Posterior cingulate gyrus (tissue), 11 donors: ENCODE results near the gene SGSH.

Experiments
- DNase-seq, 10 donors: peaks; one replicate each; pipeline versions ENCODE4 v3.0.0 to v3.0.0-alpha.2; 2020 to 2021; ENCODE audit warnings: mixed read lengths in 3 of 10
- intact Hi-C: fragments of 100-400 bp; cut with DNase I; formaldehyde crosslinking; loops from one replicate; pipeline ENCODE4 v1.15.1; 2023

Gene SGSH

DNA sequence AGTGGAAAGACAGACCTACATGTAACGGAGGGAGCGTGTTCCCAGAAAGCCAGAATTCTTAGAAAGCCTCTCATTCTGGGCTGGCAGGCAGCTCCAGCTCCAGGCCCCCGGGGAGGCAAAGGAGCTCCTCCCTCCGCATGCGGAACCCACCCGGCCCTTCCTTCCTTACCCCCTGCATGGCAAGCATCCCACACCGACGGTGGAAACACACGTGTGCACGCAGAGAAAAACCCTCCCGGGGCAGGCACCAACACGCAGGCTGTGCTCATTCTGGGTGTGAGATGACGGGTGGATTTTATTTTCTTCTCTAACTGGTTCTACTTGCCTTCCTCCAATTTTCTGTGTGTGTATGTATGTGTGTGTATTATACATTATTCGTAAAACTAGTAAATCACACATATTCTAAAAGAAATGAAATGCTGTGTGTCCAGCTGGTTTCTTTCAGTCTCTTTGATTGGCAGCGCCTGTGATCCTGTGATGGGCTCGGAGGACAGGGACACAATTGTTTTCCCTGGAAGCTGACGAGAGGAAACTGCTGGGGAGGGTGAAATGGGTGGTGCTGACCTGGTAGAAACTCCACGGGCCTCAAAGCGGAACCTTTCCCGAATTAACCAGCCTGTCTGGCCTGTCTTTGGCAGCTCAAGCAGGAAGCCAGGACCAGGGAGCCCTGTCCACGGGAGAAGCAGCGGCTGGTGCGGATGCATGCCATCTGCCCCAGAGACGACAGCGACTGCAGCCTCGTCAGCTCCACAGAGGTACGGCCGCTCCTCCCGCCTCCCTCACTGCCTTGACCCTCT, 28.1 kb downstream of the SGSH start:
- intact Hi-C loops: no loop called here
- peak in 5 of 10 donors; percentile 16 to 84 (median 52) for DNase-seq

DNA sequence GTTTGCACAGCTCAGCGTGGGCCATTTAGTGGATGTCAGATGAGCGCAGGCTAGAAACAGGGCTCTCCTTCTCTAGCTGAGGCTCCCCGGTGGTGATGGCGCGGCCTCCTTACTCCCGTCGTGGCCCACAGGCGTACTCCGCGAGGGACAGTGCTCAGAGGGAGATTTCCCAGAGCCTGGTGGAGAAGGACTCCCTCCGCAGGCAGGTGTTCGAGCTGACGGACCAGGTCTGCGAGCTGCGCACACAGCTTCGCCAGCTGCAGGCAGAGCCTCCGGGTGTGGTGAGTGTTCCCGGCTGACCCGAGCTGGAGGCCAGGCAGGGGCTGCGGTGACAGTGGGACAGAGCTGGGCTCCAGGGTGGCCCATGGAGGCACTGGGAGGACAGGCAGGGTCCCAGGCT, 28.9 kb downstream of the SGSH start:
- peak in 1 of 10 donors; percentile 61 for DNase-seq
- intact Hi-C loops: no loop called here

DNA sequence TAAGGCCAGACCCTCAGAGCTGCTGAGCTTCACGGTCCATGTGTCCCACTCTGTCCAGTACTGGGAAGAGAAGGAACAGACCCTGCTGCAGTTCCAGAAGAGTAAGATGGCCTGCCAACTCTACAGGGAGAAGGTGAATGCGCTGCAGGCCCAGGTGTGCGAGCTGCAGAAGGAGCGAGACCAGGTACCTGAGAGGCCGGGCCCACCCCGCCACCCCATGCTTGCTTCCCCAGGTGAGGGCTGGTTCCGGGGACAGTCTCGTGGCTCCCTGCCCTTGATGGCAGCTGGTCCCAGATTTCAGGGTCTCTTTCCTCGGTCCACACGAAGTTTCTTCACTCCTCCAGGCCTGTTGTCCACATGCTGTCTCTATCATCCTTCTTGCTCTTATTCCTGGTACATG, 29.4 kb downstream of the SGSH start:
- intact Hi-C loops: no loop called here
- peak in 1 of 10 donors; percentile 66 for DNase-seq

DNA sequence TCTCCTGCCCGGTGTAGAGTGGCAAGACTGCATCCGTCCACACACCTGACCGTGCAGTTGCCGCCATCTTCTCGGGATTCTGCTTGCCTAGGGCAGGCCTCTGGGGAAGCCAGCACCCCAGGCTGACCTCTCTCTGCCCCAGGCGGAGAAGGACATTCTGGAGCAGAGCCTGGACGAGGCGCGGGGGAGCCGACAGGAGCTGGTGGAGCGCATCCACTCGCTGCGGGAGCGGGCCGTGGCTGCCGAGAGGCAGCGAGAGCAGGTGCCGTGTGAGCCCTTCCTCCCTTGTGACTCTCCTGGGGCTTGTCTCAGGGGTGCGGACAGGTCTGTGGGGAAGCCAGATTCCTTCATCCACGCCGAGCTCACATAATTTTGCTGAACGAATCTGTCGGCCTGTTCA, 30.5 kb downstream of the SGSH start:
- DNase-seq: peak in 1 of 10 donors; percentile 76
- intact Hi-C loops: no loop called here

DNA sequence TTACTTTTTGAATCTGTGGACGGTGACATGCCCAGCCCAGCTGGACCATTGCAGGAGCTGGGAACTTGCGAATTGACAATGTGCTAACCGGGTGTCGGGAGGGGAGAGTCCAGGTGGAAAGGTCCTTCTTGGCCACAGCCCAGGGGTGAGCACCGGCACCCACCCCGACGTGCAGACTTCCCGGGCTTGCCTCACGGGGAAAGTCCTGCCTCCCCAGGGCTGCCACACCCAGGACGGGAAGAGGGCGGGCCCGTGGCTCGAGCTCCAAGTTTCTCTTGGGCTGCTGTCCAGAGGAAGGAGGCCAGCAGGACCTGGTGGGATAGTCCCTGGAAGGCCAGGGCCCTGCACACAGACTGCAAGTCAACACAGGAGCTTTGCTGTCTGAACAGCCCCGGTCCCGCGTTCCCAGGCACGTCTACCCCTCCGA, 32.6 kb downstream of the SGSH start:
- intact Hi-C loops: no loop called here
- DNase-seq: peak in 1 of 10 donors; percentile 73

DNA sequence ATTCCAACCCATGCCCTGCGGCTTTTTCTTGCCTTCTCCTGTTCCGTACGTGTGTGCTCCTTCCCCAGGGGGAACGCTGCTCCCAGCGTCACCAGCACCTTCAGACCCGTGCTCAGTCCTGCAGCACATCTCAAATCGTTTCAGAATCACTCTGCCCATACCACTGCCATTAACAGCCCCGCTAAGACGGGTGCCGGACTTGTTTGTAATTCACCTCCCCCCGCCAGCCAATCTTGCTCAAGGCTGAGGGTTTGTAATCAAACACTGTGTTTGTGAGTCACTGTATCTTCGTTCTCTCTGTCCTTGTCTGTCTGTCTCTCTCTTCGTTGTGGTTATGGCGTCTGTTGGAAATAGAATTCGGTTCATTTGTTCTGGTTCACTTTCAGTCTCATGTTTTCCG, 33.0 kb downstream of the SGSH start:
- DNase-seq: no peak
- intact Hi-C loops: no loop called here

DNA sequence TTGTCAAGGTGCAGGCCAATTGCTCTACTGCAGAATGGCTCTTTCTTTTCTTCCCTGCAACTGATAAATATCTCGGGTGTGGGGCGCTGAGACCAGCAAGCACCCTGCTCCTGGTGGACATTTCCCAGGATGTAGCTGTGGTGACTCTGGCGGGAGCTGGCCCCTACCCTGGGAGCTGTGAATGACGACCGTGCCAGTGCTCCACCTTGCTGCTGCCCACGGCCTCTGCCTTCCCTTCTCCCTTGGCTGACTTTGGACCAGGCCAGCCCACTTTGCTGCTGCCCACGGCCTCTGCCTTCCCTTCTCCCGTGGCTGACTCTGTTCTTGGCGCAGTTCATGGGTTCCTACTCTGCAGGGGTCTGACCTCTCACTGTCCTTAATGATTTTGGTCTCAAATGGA, 34.2 kb downstream of the SGSH start:
- intact Hi-C loops: no loop called here
- peak in 1 of 10 donors; percentile 61 for DNase-seq

DNA sequence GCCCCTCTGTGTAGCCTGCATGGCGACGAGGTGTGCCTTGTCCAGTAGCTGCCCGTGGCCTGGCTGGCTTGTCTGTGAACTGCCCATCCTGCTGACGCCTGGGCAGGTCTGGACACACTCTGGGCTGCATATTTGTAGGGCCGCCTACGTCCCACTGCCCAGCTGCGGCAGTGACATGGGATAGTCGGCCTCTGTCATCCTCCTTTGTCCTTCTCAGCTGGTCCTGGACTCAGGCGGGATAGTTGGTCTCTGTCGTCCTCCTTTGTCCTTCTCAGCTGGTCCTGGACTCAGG, 35.8 kb downstream of the SGSH start:
- intact Hi-C loops: no loop called here
- DNase-seq: peak in 1 of 10 donors; percentile 85

DNA sequence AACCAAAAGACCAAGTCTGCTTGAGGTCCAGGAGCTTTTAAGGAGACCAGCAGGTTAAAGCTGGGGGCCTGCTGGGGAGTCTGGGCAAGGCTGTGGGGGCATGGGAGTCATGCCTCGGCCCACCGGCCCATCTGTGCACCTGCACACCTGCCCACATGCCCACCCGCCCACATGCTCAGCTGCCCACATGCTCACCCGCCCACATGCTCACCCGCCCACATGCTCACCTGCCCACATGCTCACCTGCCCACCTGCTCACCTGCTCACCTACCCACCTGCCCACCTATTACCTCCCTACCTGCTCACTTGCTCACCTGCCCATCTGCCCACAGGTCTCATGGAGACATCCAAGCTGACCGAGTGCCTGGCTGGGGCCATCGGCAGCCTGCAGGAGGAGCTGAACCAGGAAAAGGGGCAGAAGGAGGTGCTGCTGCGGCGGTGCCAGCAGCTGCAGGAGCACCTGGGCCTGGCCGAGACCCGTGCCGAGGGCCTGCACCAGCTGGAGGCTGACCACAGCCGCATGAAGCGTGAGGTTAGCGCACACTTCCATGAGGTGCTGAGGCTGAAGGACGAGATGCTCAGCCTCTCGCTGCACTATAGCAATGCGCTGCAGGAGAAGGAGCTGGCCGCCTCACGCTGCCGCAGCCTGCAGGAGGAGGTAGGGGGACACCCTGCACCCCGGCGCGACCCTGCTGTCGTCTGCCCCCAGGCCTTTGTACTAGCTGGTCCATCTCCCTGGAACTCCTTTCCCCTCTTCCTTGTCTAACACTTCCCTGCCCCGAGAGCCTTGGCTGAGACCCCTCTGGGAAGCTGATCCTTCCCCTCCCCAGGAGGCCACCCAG, 36.3 kb downstream of the SGSH start:
- DNase-seq: peak in 1 of 10 donors; percentile 59
- intact Hi-C loops: no loop called here

DNA sequence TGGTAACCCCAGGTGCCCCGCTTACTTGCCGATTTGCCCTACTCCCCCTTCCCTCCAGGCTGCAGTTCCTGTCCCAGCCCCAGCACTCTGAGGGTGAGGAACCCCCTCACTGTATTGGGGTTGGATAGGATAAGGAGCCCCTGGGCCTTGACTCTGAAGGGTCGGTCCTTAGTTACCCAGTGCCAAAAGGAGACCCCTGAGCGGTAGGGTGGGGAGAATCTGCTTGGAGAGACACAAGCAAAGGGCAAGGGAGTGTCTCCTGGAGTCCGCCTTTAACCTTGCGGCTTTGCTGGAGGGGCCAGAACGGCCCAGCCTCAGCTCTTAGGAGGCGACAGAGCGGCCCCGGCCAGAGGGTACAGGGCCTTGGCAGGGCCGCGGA, 37.3 kb downstream of the SGSH start:
- intact Hi-C loops: no loop called here
- no peak for DNase-seq

DNA sequence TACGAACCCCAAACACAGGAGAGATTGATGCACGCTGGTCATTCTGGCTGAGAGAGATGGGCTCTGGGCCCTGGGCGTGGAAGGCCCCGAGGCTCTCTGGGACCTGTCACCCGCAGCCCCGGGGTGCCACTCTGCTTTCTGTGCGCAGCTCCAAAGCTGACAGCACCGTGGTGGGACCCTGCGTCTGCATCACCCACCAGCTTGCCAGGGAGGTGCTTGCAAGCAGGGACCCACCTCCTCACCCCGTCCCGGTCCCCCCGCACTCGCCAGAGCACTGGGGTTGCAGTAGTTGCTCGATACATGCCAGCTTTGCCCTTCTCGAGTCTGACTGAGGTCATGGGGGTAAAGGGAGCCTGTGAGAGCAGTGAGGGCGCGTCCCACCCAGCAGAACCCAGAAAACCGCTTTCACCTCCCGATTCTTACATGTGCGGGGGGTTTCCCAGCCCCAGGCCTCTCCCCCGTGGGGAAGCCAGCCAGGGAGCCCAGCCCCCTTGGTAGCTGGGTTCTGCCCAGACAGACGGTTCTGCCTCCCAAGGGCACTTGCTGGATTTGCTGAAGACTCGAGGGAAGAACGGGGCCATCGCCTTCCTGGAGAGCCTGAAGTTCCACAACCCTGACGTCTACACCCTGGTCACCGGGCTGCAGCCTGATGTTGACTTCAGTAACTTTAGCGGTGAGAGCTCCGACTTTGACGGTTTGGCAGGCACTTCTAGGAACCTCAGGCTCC, 37.9 kb downstream of the SGSH start:
- peak in 1 of 10 donors; percentile 75 for DNase-seq
- intact Hi-C loops: no loop called here

DNA sequence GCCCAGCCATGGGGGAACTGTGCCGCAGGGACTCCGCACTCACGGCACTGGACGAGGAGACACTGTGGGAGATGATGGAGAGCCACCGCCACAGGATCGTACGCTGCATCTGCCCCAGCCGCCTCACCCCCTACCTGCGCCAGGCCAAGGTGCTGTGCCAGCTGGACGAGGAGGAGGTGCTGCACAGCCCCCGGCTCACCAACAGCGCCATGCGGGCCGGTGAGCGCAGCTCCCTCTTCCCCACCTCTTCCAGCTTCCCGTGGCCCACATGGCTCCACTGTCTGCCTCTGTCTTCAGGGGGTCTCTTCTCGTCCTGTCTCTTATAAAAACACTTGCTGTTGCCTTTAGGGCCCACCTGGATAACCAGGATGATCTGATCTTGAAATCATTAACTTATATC, 38.7 kb downstream of the SGSH start:
- intact Hi-C loops: no loop called here
- peak in 1 of 10 donors; percentile 57 for DNase-seq

DNA sequence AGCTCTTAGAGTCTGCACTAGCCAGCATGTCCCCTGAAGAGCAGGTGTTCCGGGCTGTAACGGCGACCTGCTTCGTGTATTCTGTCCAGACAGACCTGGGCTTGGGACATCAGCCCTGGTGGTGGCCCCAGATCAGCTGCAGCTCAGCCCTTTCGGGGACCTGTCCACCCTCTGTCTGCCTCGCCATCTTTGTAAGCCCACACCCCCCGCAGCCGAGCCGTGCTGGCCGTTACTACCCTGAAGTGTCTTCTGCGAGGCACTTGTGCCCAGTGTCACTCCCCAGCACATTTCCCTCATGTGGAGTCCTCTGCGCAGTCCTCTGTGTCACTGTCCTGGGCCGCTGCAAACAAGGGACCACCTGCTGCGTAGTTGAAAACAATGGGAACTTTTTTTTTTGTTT, 39.9 kb downstream of the SGSH start:
- DNase-seq: peak in 1 of 10 donors; percentile 65
- intact Hi-C loops: no loop called here

DNA sequence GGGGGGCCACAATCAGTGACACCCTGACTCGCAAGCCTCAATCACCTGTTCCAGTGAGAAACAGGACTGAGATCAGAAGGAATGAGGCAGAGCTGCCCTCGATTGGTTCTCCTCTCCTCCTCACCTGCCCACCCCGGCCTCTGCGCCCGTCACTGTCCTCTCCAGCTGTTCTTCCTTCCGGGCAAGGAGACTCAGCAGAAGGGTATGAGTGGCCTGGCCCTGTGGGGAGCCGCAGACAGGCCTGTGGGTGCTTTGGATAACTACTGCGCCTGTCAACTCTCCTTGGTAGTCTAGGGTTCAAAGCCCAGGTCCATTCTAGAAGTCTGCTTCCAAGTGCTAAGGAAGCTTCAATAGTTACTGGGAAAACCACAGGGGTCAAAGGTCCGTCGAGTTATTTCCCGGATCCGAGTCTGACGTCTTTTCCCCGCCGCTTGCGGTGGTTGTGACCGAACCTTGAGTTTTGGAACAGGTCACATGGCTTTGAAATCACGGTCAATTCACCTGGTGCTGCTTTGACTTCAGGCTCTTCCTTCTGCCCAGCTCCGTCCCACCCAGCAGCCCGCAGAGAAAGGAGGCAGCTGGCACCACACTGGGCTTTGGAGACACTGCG, 42.0 kb downstream of the SGSH start:
- peak in 2 of 10 donors; percentile 45 to 55 for DNase-seq
- intact Hi-C loops: no loop called here

DNA sequence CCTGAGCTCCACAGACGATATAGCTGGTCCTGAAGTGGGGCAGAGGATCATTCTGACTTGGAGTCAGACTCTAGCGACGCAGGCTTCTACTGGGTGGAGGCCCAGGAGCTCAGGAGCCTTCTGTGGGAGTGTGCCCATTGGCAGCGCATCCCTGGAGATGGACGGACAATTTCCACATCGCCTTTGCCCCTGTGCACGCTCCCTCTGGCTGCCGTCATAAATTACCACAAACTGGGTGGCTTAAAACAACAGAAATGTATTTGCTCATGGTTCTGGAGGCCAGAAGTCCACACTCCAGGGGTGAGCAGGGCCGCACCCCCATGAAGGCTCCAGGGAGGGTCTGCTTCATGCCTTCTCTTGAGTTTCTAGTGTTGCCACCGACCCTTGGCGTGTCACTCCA, 43.4 kb downstream of the SGSH start:
- intact Hi-C loops: no loop called here
- DNase-seq: no peak

DNA sequence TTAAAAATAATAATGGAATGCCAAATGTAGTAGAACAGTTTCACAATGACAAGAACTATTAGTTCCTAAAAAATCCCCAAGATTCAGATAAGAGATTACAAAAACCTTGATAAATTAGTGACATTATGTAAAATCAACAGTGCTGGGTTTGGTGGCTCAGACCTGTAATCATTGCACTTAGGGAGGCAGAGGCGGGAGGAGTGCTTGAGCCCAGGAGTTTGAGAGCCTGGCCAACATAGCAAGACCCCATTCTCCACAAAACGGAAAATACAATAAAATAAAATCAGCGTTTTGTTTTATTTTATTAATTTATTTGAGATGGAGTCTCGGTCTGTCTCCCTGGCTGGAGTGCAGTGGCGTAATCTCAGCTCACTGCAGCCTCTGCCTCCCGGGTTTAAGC, 46.2 kb downstream of the SGSH start:
- peak in 1 of 10 donors; percentile 5 for DNase-seq
- intact Hi-C loops: no loop called here

DNA sequence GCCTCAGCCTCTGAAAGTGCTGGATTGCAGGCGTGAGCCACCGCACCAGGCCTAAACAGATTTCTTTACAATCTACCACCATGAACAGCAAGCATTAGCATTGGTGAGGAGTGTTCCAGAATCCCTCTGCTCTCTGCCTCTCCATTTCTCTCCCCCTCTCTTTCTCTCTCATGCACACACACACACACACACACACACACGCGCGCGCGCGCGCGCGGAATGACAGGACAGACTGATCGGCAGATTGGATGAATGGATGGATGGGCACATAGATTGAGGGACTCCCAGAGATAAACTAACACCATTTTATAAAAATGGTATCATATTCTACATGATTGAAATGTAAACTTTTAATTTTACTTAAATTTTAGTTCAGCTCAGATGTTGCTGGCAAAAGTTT, 47.0 kb downstream of the SGSH start:
- no peak for DNase-seq
- intact Hi-C loops: no loop called here

DNA sequence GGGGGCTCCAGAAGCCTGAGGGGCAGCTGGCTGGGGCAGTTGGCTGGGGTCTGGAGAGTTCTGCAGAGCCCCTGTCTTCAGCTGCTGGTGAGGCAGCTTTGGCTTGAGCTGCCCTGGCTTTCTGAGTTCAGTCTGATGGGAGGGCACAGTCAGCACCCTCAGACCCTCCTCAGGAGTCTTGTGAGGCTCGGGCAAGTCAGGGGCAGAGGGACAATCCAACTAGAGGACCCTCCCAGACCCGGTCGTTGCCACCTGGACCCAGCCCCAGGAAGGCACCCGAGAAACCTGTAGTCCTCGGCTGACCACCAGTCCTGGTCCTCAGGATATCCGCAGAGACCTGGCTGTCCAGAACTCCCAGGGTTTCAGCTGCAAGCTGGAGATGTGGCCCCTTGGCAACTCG, 48.5 kb downstream of the SGSH start:
- DNase-seq: peak in 2 of 10 donors; percentile 70 to 74
- intact Hi-C loops: no loop called here

DNA sequence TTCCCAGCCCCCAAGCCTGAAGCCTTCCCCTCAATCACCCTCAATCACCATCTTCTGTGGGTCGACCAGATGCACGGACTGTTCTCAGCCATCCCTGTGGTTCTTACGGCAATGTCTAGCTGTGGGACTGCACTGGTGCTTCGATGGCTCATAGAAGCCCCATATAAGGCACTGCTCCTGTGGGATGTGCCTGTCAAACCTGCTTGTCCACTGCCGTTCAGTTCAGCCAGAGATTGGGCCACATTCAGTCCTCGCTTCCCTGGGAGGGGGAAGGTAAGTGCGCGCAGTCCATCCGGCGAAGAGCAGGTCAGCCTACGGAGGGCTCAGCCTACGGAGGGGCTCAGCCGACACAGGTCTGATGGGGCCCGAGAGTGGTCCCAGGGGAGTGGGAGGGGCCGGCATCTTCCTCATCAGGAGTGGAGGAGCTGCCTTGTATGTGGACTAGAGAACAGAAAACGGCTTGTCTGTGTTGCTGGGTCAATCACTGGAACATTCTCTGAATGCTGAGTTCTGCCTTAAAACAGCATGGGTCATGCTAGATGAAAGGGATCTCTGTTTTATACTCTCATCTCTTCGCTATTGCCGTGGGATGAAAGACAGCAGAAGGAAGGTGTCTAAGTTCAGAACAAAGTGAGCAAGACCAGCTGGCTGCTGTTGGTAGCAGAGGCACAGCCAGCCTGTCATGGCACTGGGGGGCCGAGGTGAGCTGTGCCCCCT, 50.2 kb downstream of the SGSH start, which contains the start of gene CARD14:
Gene CARD14 (plus strand): TSS at position 247 of the 717 bp plus-strand sequence. CDS start 11,409 bp downstream, outside the sequence.
- DNase-seq: no peak
- intact Hi-C loops: no loop called here

DNA sequence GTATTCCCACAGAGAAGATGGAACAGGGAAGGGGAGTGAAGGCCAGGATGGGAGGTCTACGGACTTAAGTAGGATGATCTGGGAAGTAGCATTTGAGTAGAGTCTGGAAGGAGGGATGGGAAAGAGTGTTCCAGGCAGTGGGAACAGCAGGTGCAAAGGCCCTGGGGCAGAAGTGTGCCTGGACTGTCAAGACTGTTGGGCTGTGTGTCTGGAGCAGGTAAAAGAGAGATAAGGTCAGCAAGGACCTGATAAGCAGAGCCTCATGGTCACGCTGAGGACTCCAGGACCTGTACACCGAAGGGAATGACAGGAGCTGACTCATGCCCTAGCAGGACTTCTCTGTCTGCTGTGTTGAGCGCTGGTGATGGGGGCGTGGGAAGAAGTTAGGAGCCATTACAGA, 51.0 kb downstream of the SGSH start:
- intact Hi-C loops: no loop called here
- no peak for DNase-seq
